Loucy (cell line): Measurements from ENCODE around the gene MIA2.

ENCODE experiments used
- CTCF ChIP-seq: fragments of 200-600 bp; sonication (generic); conservative IDR thresholded peaks from 2 replicates; pipeline ENCODE4 v1.5.1; 2014; ENCODE audit warnings: mild to moderate bottlenecking, antibody characterized with exemption, low read length
- EZH2phosphoT487 ChIP-seq: fragments of 200-600 bp; IDR thresholded peaks from 2 replicates; pipeline ENCODE4 v1.6.1; 2018; ENCODE audit warnings: antibody characterized with exemption, mild to moderate bottlenecking, moderate library complexity, borderline replicate concordance

- no peak for TF ChIP-seq CTCF
- no peak for TF ChIP-seq EZH2phosphoT487
Measured at GRCh38 chr14:39383741-39384140, 150.0 kb downstream of the MIA2 start.
